Fibroblast of the aortic adventitia (primary cell): ENCODE measurements around the gene ANKIB1. TPM values are rescaled to one million over a fixed set of nuclear protein-coding genes. Genes with fewer than 3 reads are reported as not detected.

Source experiments
- DNase-seq: peaks from one replicate; pipeline ENCODE4 v3.0.0-alpha.2; 2010; ENCODE audit warnings: low read depth
- H3K4me3 ChIP-seq: 2 replicates; pipeline ENCODE4 v1.5.1; 2011; ENCODE audit warnings: low read depth, mild to moderate bottlenecking, control low read depth, low read length, moderate library complexity
- CTCF ChIP-seq: IDR thresholded peaks from 2 replicates; pipeline ENCODE4 v1.5.1; 2011; ENCODE audit warnings: mild to moderate bottlenecking, low read length, control low read depth, inconsistent platforms; ENCODE audit not compliant: insufficient read depth
- total RNA-seq: library from RNA; depleted of rRNA; stranded (reverse); fragments of >200 nt; gene quantifications from 2 replicates; pipeline ENCODE4 v1.2.3, GENCODE V29; 2012; ENCODE audit warnings: low replicate concordance

The ANKIB1 gene
- total RNA-seq, 1 donor, result 75.8 TPM

GRCh38 chr7:92295391-92295790 lies 49.6 kb downstream of the ANKIB1 start:
- no peak for TF ChIP-seq CTCF
- DNase-seq, result peak; percentile 8
- H3K4me3 ChIP-seq, result no peak overlapping the region

GRCh38 chr7:92296235-92296634 lies 50.5 kb downstream of the ANKIB1 start:
- H3K4me3 ChIP-seq, result no peak overlapping the region
- DNase-seq, result no peak
- no peak for TF ChIP-seq CTCF

GRCh38 chr7:92296880-92297445 lies 51.2 kb downstream of the ANKIB1 start:
- TF ChIP-seq CTCF, result no peak
- no peak overlapping the region for H3K4me3 ChIP-seq
- DNase-seq, result no peak

GRCh38 chr7:92297736-92298135 lies 52.0 kb downstream of the ANKIB1 start:
- TF ChIP-seq CTCF, result no peak
- H3K4me3 ChIP-seq, result no peak overlapping the region
- no peak for DNase-seq

GRCh38 chr7:92303761-92304160 lies 58.0 kb downstream of the ANKIB1 start:
- TF ChIP-seq CTCF, result no peak
- DNase-seq, result no peak
- H3K4me3 ChIP-seq, result no peak overlapping the region

GRCh38 chr7:92304406-92304893 lies 58.7 kb downstream of the ANKIB1 start:
- no peak overlapping the region for H3K4me3 ChIP-seq
- no peak for TF ChIP-seq CTCF
- DNase-seq, result no peak

- no peak for TF ChIP-seq CTCF
- no peak for DNase-seq
Observed at GRCh38 chr7:92306153-92306552, 60.4 kb downstream of the ANKIB1 start.

More at GRCh38 chr7:92306153-92306552, 60.4 kb downstream of the ANKIB1 start:
- H3K4me3 ChIP-seq, result no peak overlapping the region
